HG03039 (cell line): ENCODE data around the gene CABLES2.

ENCODE experiments used
- ATAC-seq: cut with Tn5 transposase; IDR thresholded peaks from one replicate; pipeline ENCODE4 v1.9.1; 2021; ENCODE audit warnings: mild to moderate bottlenecking, moderate library complexity; ENCODE audit not compliant: unreplicated experiment

Gene CABLES2

DNA sequence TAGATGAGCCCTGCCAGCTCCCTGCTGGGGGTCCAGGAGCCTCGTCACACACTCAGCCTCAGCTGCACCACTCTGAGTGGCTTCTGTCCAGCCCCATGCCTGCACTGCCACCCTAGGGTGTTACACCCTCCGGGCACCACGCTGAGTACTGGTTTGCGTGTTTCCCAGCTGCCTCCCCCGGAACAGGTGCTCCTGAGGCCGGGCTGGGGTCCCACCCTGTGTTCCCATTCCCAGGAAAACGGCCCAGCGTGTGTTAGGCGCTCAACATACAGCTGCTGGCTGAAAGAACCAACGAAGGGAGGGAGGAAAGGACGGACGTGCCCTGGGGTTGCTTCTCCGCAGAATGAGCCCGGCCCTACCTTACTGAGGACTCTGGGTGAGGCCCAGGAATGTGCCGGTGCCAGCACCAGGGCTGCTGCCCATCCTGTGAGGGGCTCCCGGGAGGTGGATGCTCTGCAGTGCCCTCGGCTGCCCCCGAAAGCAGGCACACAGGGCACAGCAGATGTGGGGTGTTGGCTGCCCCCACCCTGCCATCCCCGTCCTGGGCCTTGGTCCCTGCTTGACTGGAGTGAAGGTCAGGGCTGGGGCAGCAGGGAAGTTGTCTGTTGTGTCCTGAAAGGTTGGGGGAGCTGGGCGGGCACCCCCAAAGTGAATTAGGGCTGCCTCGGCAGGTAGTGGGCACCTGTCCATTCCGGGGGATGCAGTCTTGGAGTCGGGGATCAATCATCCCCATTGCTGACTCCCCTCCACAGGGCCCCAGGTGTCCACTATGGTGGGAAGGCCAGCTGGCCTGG lies 56.3 kb downstream of the CABLES2 start:
- no peak for ATAC-seq

DNA sequence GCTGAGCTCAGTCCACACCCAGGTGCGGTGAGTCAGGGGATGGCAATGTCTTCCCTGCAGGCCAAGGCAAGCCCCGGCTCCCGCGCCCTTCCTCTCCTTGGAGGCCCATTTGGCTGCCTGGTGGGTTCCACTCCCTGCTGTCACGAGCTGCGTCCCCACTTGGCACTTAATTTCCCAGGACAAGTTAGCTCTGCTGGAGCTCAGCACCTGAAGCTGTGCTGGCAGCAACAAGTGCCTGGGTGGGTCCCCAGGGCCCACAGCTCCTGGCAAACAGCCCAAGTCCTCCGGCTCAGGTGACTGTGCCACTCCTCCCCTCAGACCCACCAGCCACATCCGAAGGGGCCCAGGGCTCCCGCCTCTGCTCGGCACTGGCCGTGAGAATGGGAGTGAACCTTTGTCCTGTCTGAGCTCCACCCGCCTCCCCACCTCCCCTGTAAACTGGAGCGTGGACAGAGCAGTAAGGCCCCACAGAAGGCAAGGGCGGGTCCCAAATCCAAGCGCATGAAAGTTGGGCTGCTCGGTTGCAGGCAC lies 56.9 kb downstream of the CABLES2 start:
- no peak for ATAC-seq

DNA sequence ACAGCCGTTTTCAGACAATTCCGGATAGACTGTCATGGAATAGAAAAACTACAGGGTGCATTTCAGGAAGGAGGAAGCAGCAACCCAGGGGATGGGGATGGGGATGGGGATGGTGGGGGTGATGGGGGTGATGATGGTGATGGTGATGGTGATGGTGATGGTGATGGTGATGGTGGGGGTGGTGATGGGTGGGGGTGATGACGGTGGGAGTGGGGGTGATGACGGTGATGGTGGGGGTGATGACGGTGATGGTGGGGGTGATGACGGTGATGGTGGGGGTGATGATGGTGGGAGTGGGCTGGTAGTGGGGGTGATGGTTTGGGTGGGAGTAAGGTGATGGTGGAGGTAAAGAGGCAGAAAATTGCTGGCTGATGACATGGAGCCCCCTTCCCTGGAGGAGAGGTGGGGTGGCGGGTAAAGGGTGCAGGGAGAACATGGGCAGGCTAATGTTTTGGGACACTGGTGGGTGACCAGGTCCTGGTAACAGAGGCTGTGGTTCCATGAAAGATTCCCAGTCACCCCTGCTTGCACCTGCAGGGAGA lies 57.5 kb downstream of the CABLES2 start:
- no peak for ATAC-seq

DNA sequence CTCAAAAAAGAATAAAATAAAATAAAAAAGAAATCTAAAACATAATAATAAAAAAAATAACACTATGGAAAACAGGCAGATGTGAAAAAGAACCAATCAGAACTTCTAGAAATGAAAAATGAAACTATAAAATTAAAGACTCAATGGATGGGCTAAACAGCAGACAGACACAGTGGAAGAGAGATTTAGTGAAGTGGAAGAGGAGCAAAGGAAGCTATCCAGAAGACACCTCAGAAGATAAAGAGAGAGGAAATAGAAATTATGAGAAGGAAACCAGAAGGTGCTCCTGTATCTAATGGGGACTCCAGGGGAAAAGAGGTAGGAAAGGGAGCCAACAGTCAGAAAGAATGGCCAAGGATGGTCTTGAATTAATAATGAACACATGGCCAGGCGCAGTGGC lies 58.5 kb downstream of the CABLES2 start:
- no peak for ATAC-seq

DNA sequence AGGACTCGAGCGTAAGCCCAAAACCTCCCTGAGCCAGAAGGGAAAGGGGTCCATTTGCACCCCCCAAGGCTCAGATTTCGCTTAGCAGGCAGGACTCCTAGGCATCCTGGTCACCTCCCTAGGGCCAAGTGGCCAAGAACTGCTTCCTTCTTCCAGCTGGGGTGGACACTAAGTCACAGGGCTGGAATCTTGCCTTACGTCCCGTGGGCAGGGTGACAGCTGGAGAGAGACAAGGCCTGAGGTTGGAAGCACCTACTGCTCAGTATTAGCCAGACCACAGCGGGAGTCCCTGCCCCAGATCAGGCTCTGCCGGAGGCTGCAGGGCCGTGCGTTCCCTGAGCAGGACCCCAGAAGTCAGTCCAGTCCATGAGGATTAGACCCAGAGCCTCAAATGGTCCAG lies 59.6 kb downstream of the CABLES2 start:
- ATAC-seq = no peak

DNA sequence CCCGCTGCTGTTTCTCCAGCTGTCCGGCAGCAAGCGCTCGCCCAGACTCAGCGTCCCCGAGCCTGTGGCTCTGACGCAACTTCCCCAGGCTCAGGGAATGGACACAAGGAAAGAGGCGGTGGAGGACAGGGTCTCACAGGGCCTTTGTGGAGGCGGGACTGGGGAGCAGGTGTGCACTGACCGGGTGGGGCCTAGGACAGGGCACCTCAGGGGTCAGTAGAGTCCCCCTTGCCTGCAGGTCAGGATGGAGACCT lies 60.0 kb downstream of the CABLES2 start:
- no peak for ATAC-seq

DNA sequence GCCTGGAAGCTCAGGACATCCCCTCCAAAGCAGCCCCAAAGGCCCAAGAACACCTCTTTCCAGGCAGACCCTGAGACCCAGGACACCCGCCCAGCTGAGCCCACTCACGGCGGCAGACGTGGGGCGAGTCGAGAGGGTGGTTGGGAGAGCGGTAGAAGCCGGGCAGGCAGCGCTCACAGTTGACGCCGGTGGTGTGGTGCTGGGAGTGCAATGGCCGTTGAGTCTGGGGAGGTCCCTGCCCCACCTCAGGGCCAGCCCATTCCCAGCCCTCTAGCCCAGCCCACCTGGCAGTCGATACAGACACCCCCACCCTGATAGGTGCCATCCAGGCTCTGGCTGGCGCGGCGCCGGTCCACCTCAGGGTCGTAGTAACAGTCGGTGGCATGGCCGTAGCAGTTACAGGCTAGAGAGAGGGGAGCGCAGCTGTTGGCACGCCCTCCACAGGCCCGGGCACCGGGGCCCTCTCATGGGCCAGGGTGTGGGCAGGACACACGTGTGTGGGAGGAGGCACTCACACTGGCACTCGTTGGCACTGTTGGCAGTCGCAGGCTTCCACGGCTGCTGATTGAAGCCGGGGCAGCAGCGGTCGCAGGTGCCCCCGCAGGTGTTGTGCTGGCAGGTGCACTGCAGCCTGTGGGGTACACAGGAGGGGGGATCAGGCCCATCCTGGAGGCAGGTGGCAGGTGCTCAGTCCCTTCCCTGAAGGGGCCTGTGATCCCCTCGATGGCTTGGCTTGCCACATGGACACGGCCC lies 60.5 kb downstream of the CABLES2 start:
- no peak for ATAC-seq

DNA sequence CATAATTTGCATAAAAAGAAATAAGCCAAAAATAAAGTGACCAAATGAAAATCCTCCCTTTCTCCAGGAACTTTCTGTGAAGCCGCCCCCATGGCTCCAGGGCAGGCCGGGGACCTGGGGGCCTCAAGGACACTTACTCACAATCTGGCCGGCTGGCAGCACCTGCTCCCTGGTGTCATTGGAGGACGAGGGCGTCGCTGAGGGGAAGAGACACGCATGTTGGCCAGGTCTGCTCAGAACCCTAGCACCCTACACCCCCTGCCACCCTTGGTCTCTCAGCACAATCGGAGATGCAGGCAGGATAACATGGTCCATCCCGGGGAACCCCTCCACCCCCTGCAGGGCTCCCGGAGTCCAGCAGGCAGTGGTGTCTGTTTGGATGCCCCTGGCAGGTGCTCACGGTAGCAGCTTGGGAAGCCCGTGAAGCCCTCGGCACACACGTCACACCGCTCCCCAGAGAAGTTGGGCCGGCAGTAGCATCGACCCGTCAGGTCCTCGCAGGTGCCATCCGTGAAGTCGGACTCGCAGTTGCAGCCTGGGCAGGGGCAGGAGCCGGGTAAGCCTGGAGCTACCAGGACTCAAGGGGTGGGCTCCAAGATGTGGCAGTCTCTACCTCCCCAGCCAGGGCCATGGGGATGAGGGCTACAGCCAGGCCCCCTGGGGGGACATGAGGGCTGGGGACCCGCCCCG lies 61.3 kb downstream of the CABLES2 start:
- ATAC-seq = no peak

DNA sequence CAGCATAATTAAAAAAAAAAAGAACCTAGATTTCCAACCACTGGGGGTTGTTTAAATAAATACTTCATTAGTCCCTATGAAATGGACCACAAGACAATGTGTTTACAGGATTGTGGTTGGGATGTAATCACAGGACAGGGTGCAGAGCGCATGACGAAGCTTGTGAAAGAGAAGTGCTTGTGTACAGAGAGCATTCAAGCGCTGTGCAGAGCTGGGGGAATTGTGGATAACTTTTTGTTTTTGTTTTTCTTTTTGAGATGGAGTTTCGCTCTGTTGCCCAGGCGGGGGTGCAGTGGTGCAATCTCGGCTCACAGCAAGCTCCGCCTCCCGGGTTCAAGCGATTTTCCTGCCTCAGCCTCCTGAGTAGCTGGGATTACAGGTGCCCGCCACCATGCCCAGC lies 62.3 kb downstream of the CABLES2 start:
- no peak for ATAC-seq

DNA sequence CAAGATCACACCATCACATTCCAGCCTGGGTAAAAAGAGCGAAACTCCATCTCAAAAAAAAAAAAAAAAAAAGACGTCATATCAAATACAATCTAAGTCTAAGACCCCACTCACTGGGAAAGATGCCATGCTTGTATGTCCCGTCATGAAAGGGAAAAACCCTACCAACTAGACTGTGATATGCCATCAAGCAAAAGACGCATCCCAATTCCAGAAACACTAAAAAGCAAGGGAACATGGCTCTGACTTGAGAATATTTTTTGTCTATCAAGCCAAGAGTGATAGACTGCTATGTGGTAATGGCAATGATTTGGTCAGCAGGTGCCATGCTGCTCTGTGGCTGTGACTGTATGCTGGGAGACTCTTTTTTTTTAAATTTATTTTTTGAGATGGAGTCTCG lies 63.0 kb downstream of the CABLES2 start:
- ATAC-seq = no peak

DNA sequence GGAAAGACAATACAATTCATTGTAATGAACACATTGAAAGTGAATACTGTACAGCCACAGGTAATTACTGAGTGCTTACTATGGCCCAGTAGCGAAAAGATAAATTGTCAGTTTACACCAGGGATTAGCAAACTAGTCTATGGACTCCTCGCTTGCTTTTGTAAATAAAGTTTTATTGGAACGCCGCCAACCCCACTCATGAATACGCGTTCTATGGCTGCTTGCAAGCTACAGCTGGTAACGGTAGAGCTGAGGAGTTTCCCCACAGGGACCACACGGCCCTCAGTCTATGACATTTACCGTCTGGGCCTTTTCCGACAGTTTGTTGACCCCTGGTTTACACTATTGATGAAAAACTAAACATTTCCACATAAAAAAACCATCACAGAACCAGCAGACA lies 64.2 kb downstream of the CABLES2 start:
- ATAC-seq = no peak

DNA sequence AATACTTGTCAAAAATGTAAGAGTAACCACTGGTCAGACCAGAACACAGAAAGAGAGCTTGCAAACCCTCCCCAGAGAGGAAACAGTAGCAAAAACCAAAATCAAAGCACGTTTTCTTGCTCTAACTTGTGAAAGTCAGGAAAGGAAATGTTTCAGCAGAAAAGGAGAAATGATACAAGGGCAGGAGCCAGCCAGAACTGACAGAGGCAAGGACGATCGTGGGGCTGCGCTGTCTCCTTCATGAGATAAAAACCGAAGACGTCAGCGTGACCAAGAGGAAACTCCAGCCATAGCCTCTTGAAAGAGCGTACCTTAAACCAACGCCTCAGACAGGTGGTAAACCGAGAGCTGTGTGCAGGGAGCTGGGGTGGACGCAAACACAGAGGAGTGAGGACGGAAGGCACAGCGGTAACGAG lies 67.4 kb downstream of the CABLES2 start:
- peak; percentile 50 for ATAC-seq
